ENCODE data around the gene RNF157. TPM values are rescaled to one million over a fixed set of nuclear protein-coding genes. Genes with fewer than 3 reads are reported as not detected.
A peak's percentile ranks its signal among the peaks of the same experiment; 100 is the strongest.

The RNF157 gene
- total and polyA plus RNA-seq, 2 of the 13 experiments (the other 11 are each of a cell fraction or from before 2014, with no cell fraction given): 0.44 to 1.5 TPM

DNA sequence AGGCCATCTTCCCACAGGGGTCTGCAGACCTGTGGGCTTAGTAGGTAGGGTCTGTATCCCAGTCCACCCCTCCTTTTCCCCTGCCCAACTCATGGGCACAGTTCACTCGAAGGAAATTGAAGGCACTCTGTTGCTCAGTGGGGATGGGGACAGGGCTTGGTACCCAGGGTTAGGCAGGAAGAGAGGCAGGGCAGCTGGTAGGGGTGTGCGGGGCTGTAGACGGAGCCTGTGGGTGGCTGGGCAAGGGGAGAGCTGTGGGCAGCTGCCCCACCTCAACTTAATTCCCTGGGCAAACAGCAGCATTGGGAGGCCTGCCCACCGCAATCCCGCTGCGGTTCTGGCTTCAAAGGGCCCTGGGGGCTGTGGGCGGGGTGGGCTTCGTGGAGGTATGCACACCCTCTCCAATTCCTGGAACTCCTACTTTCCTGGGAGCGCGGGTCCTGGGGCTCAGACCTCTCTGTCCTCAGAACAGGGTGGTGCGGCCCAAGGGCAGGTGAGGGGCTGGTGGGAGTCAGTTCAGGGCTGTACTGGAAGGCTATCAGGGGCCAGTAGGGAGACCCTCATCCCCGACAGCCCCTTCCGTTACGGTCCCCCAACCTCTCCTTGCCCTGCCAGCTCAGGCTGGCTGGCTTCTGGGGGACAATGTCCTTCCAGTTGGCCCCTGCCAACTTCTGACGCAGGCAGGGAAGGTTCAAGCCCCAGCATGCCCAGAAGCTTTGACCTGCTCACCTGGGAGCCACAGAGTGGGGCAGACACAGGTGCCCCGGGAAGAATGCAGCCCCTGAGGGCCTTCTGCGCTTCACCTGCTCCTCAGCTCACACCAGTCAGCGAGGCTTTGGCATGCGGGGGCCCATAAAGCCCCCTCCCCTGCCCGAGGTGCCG, 108.4 kb downstream of the RNF157 start (continued):
- TF ChIP-seq AGO1 (IDR thresholded peaks at IDR 0.05; ENCODE audit: low read depth, low read length, poor library complexity, severe bottlenecking) (peak; percentile 33), ZNF3 (CRISPR knock-in tag; IDR thresholded peaks at IDR 0.05) (no peak), AHR (CRISPR knock-in tag; IDR thresholded peaks at IDR 0.05) (no peak), DMTF1 (CRISPR knock-in tag; IDR thresholded peaks at IDR 0.05) (no peak), KLF16 (CRISPR knock-in tag; IDR thresholded peaks at IDR 0.05) (0 out of 4 replicates have a peak, but pooled peaks of 1 of the 2 experiments have one; percentile 8), CHCHD3 (CRISPR knock-in tag; IDR thresholded peaks at IDR 0.05) (0 out of 2 replicates have a peak, but pooled peaks have one; percentile 71), ZNF563 (CRISPR knock-in tag; IDR thresholded peaks at IDR 0.05) (0 out of 2 replicates have a peak, but pooled peaks have one; percentile 10), ZNF432 (CRISPR knock-in tag; IDR thresholded peaks at IDR 0.05; ENCODE audit: borderline replicate concordance) (no peak), GLMP (CRISPR knock-in tag; IDR thresholded peaks at IDR 0.05; ENCODE audit: borderline replicate concordance) (no peak), LCORL (IDR thresholded peaks at IDR 0.05) (no peak), LCORL (CRISPR knock-in tag; IDR thresholded peaks at IDR 0.05) (no peak), ZNF75D (CRISPR knock-in tag; IDR thresholded peaks at IDR 0.05; ENCODE audit: borderline replicate concordance) (no peak), NR2F6 (IDR thresholded peaks at IDR 0.05) (no peak), NR2F6 (CRISPR knock-in tag; IDR thresholded peaks at IDR 0.05) (0 out of 2 replicates have a peak, but pooled peaks have one; percentile 22), HNRNPL (IDR thresholded peaks at IDR 0.05; ENCODE audit: low read depth, low read length) (peak; percentile 87; the same call in 1 of the 2 replicates)
